ENCODE data around the gene IST1.

IST1 gene

GRCh38 chr16:71919035-71919434, 23.7 kb downstream of the IST1 start:
- no peak for DNase-seq

GRCh38 chr16:71920658-71921057, 25.3 kb downstream of the IST1 start:
- DNase-seq, result no peak

GRCh38 chr16:71923941-71924690, 28.8 kb downstream of the IST1 start:
- peak; percentile 43 for DNase-seq

- no peak for DNase-seq
Observed at GRCh38 chr16:71924710-71925109, 29.4 kb downstream of the IST1 start.

GRCh38 chr16:71927383-71927782, 32.1 kb downstream of the IST1 start:
- peak; percentile 93 for DNase-seq

GRCh38 chr16:71927787-71928186, 32.5 kb downstream of the IST1 start:
- DNase-seq, result no peak

GRCh38 chr16:71929048-71929447, 33.7 kb downstream of the IST1 start:
- peak; percentile 61 for DNase-seq

GRCh38 chr16:71930013-71930563, 34.8 kb downstream of the IST1 start:
- no peak for DNase-seq

GRCh38 chr16:71931001-71931400, 35.7 kb downstream of the IST1 start:
- no peak for DNase-seq

GRCh38 chr16:71931599-71931998, 36.3 kb downstream of the IST1 start:
- DNase-seq, result no peak

GRCh38 chr16:71933017-71933416, 37.7 kb downstream of the IST1 start:
- no peak for DNase-seq

GRCh38 chr16:71933913-71934695, 38.8 kb downstream of the IST1 start:
- peak; percentile 58 for DNase-seq

- no peak for DNase-seq
Observed at GRCh38 chr16:71937868-71938510, 42.7 kb downstream of the IST1 start.

GRCh38 chr16:71943887-71944286, 48.6 kb downstream of the IST1 start:
- DNase-seq, result no peak

- DNase-seq, result no peak
Observed at GRCh38 chr16:71945616-71946015, 50.3 kb downstream of the IST1 start.

- DNase-seq, result no peak
Observed at GRCh38 chr16:71952825-71953224, 57.5 kb downstream of the IST1 start.

- no peak for DNase-seq
Observed at GRCh38 chr16:71954180-71954579, 58.8 kb downstream of the IST1 start.

GRCh38 chr16:71954699-71955195, 59.4 kb downstream of the IST1 start:
- DNase-seq, result no peak

- peak; percentile 6 for DNase-seq
Observed at GRCh38 chr16:71956486-71956885, 61.2 kb downstream of the IST1 start.

- DNase-seq, result peak; percentile 91
Observed at GRCh38 chr16:71961066-71962039, 66.0 kb downstream of the IST1 start.

GRCh38 chr16:71963125-71963875, 68.0 kb downstream of the IST1 start:
- no peak for DNase-seq

Measured in fibroblast of upper back skin (primary cell).